ENCODE data around the gene ASPHD1.
"Not testable (repeated sequence)": the region's sequence is repeated elsewhere in the genome, so short reads cannot be mapped to it uniquely, and the experiment has no call there.

The ASPHD1 gene

GRCh38 chr16:29877266-29877961, 22.9 kb upstream of the ASPHD1 start:
- DNase-seq: peak; percentile 58

- no peak for DNase-seq
Measured at GRCh38 chr16:29878172-29878571, 22.1 kb upstream of the ASPHD1 start.

GRCh38 chr16:29881050-29881449, 19.2 kb upstream of the ASPHD1 start:
- DNase-seq: no peak

- DNase-seq: no peak
Measured at GRCh38 chr16:29883987-29884386, 16.3 kb upstream of the ASPHD1 start.

GRCh38 chr16:29889372-29889771, 10.9 kb upstream of the ASPHD1 start:
- not testable (repeated sequence) for DNase-seq

- no peak for DNase-seq
Measured at GRCh38 chr16:29891525-29892457, 8.5 kb upstream of the ASPHD1 start.

GRCh38 chr16:29892458-29892813, 7.9 kb upstream of the ASPHD1 start:
- no peak for DNase-seq

- no peak for DNase-seq
Measured at GRCh38 chr16:29893553-29893952, 6.7 kb upstream of the ASPHD1 start.

- DNase-seq: no peak
Measured at GRCh38 chr16:29894352-29894751, 5.9 kb upstream of the ASPHD1 start.

GRCh38 chr16:29896841-29897240, 3.4 kb upstream of the ASPHD1 start:
- no peak for DNase-seq

- no peak for DNase-seq
Measured at GRCh38 chr16:29897333-29897732, 3.0 kb upstream of the ASPHD1 start.

- DNase-seq: no peak
Measured at GRCh38 chr16:29898135-29898803, 2.0 kb upstream of the ASPHD1 start.

- DNase-seq: no peak
Measured at GRCh38 chr16:29898804-29899515, 1.3 kb upstream of the ASPHD1 start.

- DNase-seq: no peak
Measured at GRCh38 chr16:29899516-29900101, 679 bp upstream of the ASPHD1 start, which contains the start of gene SEZ6L2. TSS of gene SEZ6L2 (minus strand) at chr16:29899550. CDS start at chr16:29899019, 531 bp downstream.

GRCh38 chr16:29900888-29901606, 759 bp downstream of the ASPHD1 start:
- DNase-seq: no peak

- DNase-seq: no peak
Measured at GRCh38 chr16:29901607-29901945, 1.3 kb downstream of the ASPHD1 start.

- no peak for DNase-seq
Measured at GRCh38 chr16:29903590-29903989, 3.3 kb downstream of the ASPHD1 start.

- no peak for DNase-seq
Measured at GRCh38 chr16:29904947-29905346, 4.7 kb downstream of the ASPHD1 start.

- no peak for DNase-seq
Measured at GRCh38 chr16:29905668-29906067, 5.4 kb downstream of the ASPHD1 start.

- DNase-seq: no peak
Measured at GRCh38 chr16:29906520-29907244, 6.4 kb downstream of the ASPHD1 start.

- no peak for DNase-seq
Measured at GRCh38 chr16:29907973-29908372, 7.7 kb downstream of the ASPHD1 start.

Measured in CD4-positive, alpha-beta T cell treated with Interleukin-17A for 4 hours (primary cell).